IPS-20b (cell line): ENCODE measurements around the gene PAM.

Experiments used
- H3K27ac ChIP-seq: one replicate; pipeline ENCODE4 v1.5.1; 2013; ENCODE audit warnings: low read length
- H3K27me3 ChIP-seq: 2 replicates; pipeline ENCODE4 v1.6.1; 2013; ENCODE audit warnings: mild to moderate bottlenecking, low read length, inconsistent platforms; ENCODE audit not compliant: insufficient read depth
- H3K36me3 ChIP-seq: 2 replicates; pipeline ENCODE4 v1.6.1; 2013; ENCODE audit warnings: low read depth, mild to moderate bottlenecking, inconsistent platforms, low read length, moderate library complexity; ENCODE audit not compliant: insufficient read depth
- H3K4me1 ChIP-seq: 2 replicates; pipeline ENCODE4 v1.6.1; 2013; ENCODE audit warnings: mild to moderate bottlenecking, control low read depth, inconsistent platforms, low read length, moderate library complexity; ENCODE audit not compliant: insufficient read depth
- H3K4me3 ChIP-seq: 2 replicates; pipeline ENCODE4 v1.5.1; 2013; ENCODE audit warnings: mild to moderate bottlenecking, low read length, inconsistent platforms
- H3K9ac ChIP-seq: 2 replicates; pipeline ENCODE4 v1.6.1; 2013; ENCODE audit warnings: low read depth, mild to moderate bottlenecking, inconsistent platforms, low read length, moderate library complexity
- H3K9me3 ChIP-seq: 2 replicates; pipeline ENCODE4 v1.6.1; 2013; ENCODE audit warnings: mild to moderate bottlenecking, low read depth, low read length, inconsistent platforms; ENCODE audit not compliant: insufficient read depth

The PAM gene

GRCh38 chr5:102753889-102754766, 977 bp upstream of the PAM start:
- no peaks in the 10 kb centered on the region for H3K9me3 ChIP-seq

GRCh38 chr5:102755686-102756371, 724 bp downstream of the PAM start:
- Histone ChIP-seq H3K4me3 (peak overlapping the region; percentile 98), H3K36me3 (no peaks in the 10 kb centered on the region), H3K9me3 (no peaks in the 10 kb centered on the region), H3K4me1 (peaks cover 10% of the 10 kb centered on the region), H3K27ac (no peak overlapping the region), H3K9ac (peak overlapping the region; percentile 88), H3K27me3 (peaks cover 35% of the 10 kb centered on the region)

More at GRCh38 chr5:102753889-102754766, 977 bp upstream of the PAM start:
- Histone ChIP-seq H3K27ac (no peak overlapping the region), H3K4me3 (peak overlapping the region; percentile 98), H3K4me1 (peaks cover 19% of the 10 kb centered on the region), H3K27me3 (peaks cover 35% of the 10 kb centered on the region), H3K36me3 (no peaks in the 10 kb centered on the region), H3K9ac (peak overlapping the region; percentile 88; the same call in 1 of the 2 replicates)

- Histone ChIP-seq H3K4me3 (no peak overlapping the region), H3K36me3 (no peaks in the 10 kb centered on the region), H3K9ac (no peak overlapping the region), H3K4me1 (peaks cover 29% of the 10 kb centered on the region), H3K27me3 (peaks cover 22% of the 10 kb centered on the region), H3K27ac (no peak overlapping the region), H3K9me3 (no peaks in the 10 kb centered on the region)
Measured at GRCh38 chr5:102758576-102758975, 3.5 kb downstream of the PAM start.

- Histone ChIP-seq H3K27ac (no peak overlapping the region), H3K4me3 (no peak overlapping the region), H3K4me1 (peaks cover 29% of the 10 kb centered on the region), H3K36me3 (no peaks in the 10 kb centered on the region), H3K9me3 (no peaks in the 10 kb centered on the region), H3K27me3 (peaks cover 15% of the 10 kb centered on the region), H3K9ac (no peak overlapping the region)
Measured at GRCh38 chr5:102759289-102759688, 4.2 kb downstream of the PAM start.

GRCh38 chr5:102759700-102760099, 4.6 kb downstream of the PAM start:
- no peak overlapping the region for H3K4me3 ChIP-seq
- H3K27ac ChIP-seq, result no peak overlapping the region
- H3K9me3 ChIP-seq, result no peaks in the 10 kb centered on the region
- peaks cover 12% of the 10 kb centered on the region for H3K27me3 ChIP-seq
- H3K9ac ChIP-seq, result no peak overlapping the region
- H3K4me1 ChIP-seq, result peaks cover 29% of the 10 kb centered on the region
- no peaks in the 10 kb centered on the region for H3K36me3 ChIP-seq

GRCh38 chr5:102760815-102761214, 5.7 kb downstream of the PAM start:
- Histone ChIP-seq H3K27me3 (peaks cover 8% of the 10 kb centered on the region), H3K9me3 (no peaks in the 10 kb centered on the region), H3K4me3 (no peak overlapping the region), H3K4me1 (peaks cover 29% of the 10 kb centered on the region), H3K27ac (no peak overlapping the region), H3K9ac (no peak overlapping the region), H3K36me3 (no peaks in the 10 kb centered on the region)

- Histone ChIP-seq H3K9ac (peak overlapping the region; percentile 5; the same call in 1 of the 2 replicates), H3K4me1 (peaks cover 26% of the 10 kb centered on the region), H3K27me3 (no peaks in the 10 kb centered on the region), H3K27ac (peak overlapping the region; percentile 53), H3K9me3 (no peaks in the 10 kb centered on the region), H3K4me3 (no peak overlapping the region), H3K36me3 (no peaks in the 10 kb centered on the region)
Measured at GRCh38 chr5:102762095-102762534, 7.0 kb downstream of the PAM start.

GRCh38 chr5:102762562-102763227, 7.6 kb downstream of the PAM start:
- Histone ChIP-seq H3K9ac (no peak overlapping the region), H3K9me3 (no peaks in the 10 kb centered on the region), H3K27me3 (no peaks in the 10 kb centered on the region), H3K4me1 (peaks cover 26% of the 10 kb centered on the region), H3K36me3 (no peaks in the 10 kb centered on the region), H3K27ac (no peak overlapping the region), H3K4me3 (no peak overlapping the region)

GRCh38 chr5:102763734-102764133, 8.6 kb downstream of the PAM start:
- no peak overlapping the region for H3K9ac ChIP-seq
- H3K27me3 ChIP-seq, result no peaks in the 10 kb centered on the region
- H3K9me3 ChIP-seq, result no peaks in the 10 kb centered on the region
- no peak overlapping the region for H3K27ac ChIP-seq
- no peak overlapping the region for H3K4me3 ChIP-seq
- H3K36me3 ChIP-seq, result no peaks in the 10 kb centered on the region
- H3K4me1 ChIP-seq, result peaks cover 21% of the 10 kb centered on the region

- H3K4me1 ChIP-seq, result peaks cover 21% of the 10 kb centered on the region
- no peak overlapping the region for H3K27ac ChIP-seq
- no peaks in the 10 kb centered on the region for H3K27me3 ChIP-seq
- H3K36me3 ChIP-seq, result no peaks in the 10 kb centered on the region
- no peak overlapping the region for H3K9ac ChIP-seq
- no peaks in the 10 kb centered on the region for H3K9me3 ChIP-seq
- H3K4me3 ChIP-seq, result no peak overlapping the region
Measured at GRCh38 chr5:102764381-102765004, 9.4 kb downstream of the PAM start.

GRCh38 chr5:102765350-102765749, 10.2 kb downstream of the PAM start:
- H3K4me1 ChIP-seq, result peaks cover 25% of the 10 kb centered on the region
- no peak overlapping the region for H3K4me3 ChIP-seq
- H3K27ac ChIP-seq, result no peak overlapping the region
- H3K36me3 ChIP-seq, result no peaks in the 10 kb centered on the region
- H3K9ac ChIP-seq, result no peak overlapping the region
- no peaks in the 10 kb centered on the region for H3K27me3 ChIP-seq
- no peaks in the 10 kb centered on the region for H3K9me3 ChIP-seq
